GM21619 (cell line): Measurements from ENCODE around the gene XXYLT1.
"Not testable (repeated sequence)": the region's sequence is repeated elsewhere in the genome, so short reads cannot be mapped to it uniquely, and the experiment has no call there.

Experiments
- ATAC-seq: cut with Tn5 transposase; IDR thresholded peaks from one replicate; pipeline ENCODE4 v1.9.1; 2021; ENCODE audit not compliant: unreplicated experiment

Gene XXYLT1

DNA sequence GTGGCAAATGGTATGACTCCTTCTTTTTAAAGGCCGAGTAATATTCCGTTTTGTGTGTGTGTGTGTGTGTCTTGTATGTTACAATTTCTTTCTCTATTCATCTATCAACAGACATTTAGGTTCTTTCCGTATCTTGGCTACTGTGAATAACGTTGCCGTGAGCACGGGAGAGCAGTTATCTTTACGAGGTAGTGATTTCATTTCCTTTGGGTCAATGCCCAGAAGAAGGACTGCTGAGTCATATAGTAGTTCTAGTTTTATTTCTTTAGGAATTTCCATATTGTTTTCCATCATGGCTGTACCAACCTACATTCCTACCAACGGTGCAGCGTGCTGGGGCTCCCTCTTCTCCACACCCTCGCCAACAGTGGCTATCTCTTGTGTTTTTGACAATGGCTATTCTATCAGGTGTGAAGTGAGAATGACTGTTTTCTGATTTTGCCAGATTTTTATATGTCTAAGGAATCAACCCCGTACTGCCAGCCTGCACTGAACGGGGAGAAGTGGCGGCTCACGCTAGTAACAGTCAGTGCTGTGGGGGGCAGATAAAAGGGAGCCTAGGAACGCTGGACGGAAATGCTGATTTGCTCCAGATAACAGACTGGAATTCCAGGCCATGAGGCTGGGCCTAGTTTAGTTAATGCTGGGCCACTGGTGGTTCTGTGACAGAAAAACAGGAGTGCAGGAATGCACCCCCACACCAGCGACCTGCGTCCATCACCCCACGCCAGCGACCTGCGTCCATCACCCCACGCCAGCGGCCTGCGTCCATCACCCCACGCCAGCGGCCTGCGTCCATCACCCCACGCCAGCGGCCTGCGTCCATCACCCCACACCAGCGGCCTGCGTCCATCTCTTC lies 168.1 kb downstream of the XXYLT1 start:
- ATAC-seq: no peak

DNA sequence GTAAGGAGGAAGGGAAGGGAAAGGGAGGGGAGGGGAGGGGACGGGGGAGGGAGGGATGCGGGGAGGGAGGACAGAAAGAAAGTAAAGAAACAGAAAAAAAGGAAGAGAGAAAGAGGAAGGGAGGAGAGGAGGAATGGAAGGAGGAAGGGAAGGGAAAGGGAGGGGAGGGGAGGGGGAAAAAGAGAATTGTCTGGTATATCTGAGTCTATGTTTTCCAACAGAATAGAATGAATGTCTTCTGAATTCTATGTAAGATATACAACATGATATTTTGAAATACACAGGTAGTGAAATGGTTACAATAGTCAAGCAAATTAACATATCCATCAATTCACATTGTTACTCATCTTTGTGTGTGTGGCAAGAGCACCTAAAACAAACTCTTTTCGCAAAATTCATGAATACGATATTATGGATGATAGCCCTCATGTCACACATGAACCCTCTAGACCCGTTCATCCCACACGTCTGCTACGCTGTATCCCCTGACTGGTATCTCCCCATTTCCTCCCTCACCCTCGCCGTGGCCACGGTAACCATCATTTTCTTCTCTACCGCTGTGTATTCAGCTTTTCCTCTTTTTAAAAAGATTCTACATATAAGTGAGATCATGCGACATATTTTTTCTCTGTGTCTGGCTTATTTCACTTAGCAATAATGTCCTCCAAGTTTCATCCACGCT lies 168.9 kb downstream of the XXYLT1 start:
- ATAC-seq: no peak

DNA sequence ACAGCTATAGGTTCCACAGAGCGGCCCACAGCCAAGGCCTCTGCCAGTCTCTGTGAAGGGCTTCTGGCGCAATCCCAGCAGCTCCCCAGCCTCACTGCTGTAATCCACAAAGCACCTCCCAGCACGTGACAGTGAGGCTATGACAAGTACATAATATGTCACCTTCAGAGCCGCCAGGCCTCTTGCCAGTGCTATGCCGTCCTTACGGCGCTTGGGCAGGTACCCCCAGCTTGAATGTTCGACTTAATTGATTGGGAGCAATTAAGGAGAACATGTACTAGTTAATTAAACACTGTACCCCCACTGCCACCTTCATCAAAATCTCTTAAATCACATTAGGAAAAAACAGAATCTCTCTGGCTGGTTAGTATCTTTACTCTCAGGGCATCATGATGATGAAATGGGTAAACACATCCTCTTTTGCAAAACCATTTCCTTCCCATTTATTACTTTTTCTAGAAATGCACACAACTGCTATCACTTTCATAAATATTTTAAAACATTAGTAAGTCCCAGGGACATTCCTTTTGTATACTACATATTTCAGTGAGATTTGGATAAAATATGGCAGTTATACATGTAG lies 169.9 kb downstream of the XXYLT1 start:
- ATAC-seq: no peak

DNA sequence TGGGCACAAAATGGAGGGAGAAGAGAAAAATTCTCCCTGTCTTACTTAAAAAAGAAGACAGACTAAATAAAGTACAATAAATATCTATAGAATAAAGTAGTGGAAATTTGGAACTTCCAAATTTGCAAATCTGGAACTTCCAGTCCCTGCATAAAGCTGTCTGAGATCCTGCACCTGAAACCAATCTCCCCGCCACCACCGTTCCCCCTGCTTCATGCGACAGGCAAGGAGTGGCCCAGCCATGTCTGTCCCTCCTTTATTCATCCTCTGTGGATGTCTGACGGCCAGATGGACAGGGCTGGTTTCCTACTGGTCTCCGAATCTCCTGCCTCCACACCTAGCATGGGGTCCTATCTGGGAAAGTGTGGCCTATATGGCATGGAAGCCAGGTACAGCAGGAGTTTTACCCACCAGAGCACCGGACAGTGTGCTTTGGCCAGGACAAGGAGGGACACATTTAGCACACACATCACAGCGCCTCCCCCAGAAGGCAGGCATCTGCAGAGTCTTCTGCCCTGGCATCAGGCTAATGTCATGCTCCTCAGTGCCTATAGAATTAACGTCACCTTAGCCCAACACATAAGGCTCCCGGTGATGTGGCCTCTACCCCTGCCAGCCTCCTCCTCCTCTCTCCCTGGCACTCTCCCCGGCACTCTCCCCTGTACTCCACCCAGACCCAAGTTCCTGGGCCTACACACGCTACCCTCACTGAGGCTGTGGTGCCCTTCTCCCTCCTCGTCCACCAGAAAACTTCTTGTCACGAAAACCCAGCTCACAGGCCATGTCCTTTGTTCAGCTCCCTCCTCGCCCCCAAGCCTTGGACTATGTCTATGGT lies 170.8 kb downstream of the XXYLT1 start:
- no peak for ATAC-seq

DNA sequence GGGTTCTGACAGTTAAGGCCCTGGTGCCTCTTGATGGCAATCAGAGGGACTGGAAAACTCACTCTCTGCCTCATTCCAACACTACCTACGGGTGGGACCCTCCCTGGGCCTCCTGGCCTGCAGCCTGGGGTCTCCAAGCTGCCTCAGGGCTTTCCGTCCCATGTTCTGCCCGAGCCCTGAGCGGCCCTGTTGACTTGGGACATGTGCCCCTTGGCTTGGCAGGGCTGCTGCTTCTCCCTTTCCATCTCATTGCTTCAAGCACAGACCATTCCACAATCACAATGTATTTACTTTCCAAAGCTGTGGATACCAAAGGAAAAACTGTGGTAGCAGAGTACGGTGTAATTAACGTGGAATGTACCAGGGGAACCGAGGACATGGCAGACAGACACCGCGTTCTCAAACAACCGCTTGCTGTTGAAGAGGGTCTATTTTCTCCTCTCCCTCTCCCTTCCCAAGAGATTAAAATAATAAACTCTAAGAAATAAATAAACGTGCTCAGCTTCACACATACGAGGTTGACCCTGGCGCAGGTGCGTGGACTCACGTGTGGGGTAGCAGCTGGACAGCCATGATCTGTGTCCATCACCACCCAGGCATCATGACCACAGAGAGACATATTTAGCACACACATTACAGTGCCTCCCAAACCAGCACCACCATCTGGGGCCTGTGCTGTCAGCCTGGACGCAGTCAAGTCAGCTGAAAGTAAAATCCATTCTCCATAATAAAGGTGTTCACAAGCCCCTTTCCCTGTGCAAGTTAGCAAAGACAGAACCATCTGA lies 172.0 kb downstream of the XXYLT1 start:
- no peak for ATAC-seq

DNA sequence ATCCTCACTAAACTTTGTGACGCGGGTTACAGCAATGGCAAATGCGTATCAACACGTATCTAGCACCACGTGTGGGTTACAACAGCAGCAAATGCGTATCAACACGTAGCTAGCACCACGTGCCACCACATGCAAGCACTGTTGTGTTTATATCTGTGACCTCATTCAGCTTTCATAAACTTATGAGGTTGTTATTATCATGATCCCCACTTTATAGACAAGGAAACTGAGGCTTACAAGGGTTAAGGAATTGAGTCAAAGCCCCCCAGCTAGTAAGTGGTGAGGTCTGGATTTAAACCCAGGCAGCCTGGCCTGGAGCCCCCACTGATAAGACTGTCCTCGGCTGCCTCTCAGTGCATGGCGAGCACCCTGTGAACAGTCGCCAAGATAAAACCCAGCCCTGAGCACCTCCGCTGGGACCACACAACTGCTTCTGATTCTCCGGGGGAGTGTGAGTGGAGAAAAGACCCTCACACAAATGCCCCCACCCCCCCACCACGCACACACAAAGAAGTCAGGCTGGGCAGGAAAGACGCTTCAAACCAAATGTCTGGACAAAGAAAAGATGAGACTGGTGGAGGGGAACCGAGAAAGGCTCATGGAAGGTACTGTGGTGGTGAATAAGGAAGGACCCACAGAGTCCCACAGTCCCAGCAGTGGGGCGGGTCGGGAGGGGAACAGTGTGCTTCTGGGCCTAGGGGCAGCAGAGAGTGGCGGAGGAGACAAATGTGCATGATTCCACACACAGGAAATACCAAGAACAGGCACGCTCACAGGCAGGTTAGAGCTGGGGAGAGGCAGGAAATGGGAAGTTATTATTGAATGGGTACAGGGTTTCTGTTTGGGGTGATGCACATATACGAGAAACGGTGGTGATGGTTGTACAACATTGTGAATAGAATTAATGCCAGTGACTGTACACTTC lies 173.4 kb downstream of the XXYLT1 start:
- no peak for ATAC-seq

DNA sequence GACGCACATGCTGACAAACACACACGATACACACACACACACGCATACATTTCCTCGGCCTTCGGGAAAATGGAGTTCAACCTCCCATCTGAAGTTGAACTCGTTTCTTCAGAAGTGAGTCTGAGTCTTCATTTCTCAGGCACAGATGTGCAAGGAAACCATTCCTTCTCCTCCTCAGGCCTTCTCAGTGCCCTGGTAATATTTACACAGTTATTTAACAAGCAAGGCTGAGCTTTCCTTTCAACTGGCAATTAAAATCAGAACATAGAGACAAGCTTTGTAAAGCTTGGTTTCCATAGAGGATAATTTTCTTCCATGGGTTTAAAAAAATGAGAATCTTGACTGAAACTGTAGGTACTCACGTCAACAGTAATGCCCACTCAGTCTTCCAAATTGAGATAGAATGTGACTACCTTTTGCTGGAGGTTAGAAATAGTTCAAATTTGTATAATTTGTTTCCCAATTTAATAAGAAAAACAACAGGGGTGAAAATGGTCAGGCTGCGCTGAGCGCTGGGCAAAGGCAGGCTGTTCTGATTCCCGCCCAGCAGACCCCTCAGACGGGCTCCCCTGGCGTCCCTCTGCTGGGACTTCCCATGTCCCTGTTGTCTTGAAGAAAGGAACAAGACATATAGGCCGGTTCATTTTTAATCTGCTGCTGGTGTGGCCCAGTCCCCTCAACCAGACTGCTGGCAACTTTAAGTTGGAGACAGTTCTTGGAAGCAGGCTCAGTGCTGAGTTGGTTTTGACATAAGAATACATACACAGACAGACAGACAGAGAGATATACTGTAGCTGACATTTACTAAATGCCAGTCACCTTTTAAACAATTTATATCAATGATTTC lies 174.3 kb downstream of the XXYLT1 start:
- ATAC-seq: no peak

DNA sequence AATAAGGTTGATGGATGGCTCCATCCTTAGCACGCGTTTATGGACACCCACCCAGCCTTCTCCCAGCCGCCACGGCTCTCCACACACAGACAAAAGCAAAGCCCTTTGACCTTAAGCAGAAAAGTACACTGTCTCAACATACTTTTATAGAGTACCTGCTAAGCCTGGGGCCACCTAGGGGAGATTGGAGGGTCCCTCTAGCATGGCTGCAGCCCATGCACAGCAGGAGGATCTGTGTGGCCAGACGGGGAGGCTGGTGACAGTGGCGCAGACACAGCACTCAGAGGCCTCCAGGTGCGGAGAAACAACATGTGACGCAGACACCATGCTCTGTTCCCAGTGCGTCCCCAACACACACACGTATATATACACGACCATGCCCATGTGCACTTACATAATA lies 174.9 kb downstream of the XXYLT1 start:
- ATAC-seq: no peak

DNA sequence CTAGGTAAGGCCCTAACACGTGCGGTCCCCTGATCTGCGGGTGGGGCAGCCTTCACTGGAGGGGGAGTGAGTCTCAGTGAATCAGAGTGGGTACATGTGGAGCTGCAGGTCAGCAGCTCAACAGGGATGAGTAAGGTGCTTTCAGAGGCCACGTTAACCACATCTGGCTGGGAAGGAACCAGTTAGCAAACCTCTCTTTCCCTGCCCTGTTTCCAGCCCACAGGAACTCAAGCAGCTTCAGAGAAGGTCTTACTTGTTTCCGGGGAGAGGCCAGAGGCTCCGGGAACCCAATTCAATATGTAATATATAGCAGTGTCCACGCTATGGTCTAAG lies 175.3 kb downstream of the XXYLT1 start:
- ATAC-seq: no peak

DNA sequence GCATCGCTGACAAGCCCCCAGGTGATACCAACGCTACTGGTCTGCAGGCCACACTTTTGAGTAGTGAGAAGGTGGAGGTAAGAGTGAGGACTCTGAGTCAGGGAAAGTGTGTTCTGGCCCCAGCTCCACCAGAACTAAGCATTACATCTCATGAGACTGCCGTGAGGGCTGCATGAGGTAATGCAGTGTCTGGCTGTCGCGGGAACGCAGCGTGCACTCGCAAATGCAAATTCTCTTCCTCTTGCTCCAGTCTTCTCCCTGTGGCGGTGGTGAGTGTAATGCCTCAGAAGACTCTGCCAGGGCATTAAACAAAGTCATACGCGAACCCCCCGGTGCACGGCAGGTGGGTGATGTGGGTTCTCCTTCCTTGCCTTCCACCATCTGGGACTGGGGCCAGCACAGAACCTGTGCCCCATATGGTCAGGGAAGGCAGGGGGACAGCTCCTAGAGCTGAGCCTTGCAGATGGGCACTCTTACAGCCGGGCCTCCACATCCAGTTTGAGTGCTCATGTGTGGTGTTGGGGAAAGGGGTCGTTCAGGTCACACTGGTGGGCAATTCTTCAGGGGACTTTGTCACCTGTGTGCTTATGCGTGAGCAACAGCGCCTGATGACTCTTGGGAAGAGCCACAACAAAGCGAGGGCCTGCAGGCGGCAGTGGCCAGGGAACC lies 175.8 kb downstream of the XXYLT1 start:
- ATAC-seq: peak; percentile 61

DNA sequence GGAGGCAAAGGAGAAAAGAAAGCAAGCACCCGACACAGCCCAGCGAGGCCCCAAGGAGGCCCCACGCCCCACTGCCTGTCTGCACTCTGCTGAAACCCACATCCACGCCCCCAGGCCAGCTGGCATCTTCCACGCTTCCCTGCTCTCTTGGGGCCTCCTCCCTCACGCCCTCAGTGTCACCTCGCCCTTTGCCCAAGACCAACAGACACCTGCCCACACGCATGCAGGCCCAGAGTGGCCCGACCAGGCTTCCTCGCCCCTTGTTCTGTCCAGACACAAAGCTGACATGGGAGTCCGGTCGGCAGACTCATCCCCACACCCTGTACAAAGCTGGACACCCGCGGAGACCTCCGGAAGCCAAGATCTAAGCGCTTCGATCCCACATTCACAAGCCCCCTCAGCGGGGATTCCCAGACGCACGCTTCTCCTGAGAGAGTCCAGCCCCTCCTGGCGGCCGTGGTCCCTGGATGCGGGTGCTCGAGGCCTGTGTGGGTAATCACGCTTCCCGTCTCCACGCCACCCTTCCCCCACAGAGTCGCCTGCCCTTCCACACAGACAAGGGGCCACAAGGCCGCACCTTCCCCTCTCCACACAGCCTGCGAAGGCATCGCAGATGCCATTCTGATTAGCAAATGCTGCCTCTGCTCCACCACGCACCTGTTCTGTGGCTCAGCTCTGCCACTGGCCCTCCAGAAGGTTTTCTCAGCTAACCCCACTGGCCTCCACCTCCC lies 176.6 kb downstream of the XXYLT1 start:
- ATAC-seq: peak; percentile 77

DNA sequence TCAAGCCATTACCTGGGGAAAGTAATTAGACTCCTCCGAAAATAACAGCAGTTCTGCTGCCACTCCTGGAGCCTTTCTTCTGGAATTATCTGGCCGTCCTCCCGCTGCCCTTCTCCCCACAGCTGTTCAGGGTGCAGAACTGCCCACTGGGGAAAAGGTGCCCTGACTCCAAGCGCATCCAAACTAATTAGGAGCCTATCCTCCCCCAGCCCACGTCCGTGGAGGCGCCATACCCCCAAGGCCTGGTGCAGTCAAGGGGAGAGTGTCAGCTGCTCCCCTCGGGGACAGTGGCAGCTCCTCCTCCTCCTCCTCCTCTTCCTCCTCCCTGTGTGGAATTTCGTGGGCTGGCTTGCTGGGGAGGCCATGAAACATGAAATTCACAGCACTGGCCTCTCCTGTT lies 177.2 kb downstream of the XXYLT1 start:
- ATAC-seq: peak; percentile 24

DNA sequence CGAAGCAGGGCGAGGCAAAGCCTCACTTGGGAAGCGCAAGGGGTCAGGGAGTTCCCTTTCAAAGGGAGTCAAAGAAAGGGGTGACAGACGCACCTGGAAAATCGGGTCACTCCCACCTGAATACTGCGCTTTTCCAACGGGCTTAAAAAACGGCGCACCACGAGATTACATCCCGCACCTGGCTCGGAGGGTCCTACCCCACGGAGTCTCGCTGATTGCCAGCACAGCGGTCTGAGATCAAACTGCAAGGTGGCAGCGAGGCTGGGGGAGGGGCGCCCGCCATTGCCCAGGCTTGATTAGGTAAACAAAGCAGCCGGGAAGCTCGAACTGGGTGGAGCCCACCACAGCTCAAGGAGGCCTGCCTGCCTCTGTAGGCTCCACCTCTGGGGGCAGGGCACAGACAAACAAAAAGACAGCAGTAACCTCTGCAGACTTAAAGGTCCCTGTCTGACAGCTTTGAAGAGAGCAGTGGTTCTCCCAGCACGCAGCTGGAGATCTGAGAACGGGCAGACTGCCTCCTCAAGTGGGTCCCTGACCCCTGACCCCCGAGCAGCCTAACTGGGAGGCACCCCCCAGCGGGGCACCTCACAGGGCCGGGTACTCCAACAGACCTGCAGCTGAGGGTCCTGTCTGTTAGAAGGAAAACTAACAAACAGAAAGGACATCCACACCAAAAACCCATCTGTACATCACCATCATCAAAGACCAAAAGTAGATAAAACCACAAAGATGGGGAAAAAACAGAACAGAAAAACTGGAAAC lies 182.9 kb downstream of the XXYLT1 start:
- ATAC-seq: not testable (repeated sequence)

DNA sequence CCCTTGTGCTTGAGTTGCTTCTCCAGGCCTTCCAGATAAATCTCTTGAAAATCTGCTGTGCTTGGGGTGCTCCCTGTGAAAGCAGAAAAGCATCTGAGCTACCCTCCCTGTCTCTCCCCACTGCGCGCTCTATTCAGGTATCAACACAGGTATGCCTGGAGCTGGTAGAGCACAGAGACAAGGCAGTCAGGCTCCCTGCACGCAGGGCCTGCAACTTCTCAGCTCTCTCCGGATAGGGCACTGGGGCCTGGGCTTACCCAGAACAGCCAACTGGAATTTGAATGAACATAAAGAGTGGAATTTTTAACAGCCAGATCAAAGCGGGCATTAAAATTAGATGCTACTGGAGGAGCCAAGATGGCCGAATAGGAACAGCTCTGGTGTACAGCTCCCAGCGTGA lies 183.6 kb downstream of the XXYLT1 start:
- no peak for ATAC-seq

DNA sequence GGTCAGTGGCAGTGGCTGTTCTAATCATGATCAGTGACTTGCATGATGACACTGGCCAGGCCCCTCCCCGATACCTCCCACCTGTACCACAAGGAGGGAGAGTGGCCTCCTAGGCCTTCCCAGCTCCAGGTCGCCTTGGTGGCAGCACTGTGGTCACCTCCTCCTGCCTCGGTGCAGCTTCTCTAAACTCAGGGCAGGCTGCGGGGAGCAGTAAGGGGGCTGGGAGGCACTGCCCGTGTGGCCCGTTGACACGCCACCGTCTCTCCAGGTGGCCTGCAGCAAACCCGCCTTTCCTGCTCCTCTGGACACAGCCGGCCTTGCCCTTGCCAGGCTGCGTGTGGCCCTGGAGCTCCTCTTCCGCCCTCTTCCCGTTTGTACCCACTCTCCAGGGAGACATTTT lies 184.1 kb downstream of the XXYLT1 start:
- no peak for ATAC-seq

DNA sequence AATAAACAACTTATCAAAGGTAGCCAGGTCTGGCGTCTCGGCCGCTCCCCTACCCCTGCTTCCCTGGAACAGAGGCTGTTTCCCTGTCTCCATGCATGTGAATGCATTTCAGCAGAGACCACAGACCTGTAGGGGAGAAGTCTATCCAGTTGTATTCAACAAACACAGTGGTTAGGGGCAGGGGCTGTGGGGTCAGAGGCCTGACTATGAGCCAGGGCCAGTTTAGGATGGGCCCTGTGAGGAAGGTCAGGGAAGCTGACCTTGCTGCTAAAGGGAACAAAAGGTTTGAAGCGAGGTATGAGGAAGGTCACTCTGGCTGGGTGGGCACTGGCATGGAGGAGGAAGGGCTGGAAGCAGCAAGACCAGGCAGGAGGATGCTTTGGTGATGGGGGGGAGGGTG lies 184.6 kb downstream of the XXYLT1 start:
- no peak for ATAC-seq
